Inflammatory macrophage treated with lipopolysaccharide for 1 hour (primary cell): ENCODE measurements around the gene THBS2.

Experiments
- DNase-seq, 2 donors: peaks; one replicate each; pipeline ENCODE4 v3.0.0-alpha.2; 2020 to 2022

THBS2 gene

DNA sequence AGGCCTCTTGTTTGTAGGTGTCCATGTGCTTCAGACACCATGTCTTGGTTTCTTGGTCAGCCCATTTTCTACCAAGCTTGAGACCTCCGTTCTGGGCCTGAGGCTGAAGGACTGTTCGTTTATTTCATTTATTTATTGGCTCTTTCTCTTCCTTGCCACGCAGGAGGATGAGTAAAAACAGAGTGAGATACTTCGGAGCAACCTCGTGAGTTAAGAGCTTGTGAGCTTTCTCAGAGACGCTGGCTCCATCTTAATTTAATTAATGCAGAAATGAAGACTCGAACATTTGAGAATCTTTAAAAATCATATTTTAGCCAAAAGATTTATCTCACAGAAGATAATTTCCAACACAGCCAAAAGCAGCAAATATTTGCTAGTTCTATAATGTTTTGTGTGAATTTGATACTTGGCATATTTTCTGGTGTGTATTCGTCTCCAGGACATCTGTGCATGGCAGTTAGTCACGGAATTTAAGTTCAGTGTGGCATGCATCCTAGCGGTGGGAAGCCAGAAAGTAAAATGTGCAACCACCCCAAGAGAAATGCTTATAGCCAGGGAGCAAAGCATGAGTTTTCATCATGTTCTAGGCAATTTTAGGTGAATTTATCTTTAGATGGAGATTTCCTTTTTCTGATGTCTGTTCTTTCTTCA, 76.0 kb downstream of the THBS2 start:
- no peak for DNase-seq

DNA sequence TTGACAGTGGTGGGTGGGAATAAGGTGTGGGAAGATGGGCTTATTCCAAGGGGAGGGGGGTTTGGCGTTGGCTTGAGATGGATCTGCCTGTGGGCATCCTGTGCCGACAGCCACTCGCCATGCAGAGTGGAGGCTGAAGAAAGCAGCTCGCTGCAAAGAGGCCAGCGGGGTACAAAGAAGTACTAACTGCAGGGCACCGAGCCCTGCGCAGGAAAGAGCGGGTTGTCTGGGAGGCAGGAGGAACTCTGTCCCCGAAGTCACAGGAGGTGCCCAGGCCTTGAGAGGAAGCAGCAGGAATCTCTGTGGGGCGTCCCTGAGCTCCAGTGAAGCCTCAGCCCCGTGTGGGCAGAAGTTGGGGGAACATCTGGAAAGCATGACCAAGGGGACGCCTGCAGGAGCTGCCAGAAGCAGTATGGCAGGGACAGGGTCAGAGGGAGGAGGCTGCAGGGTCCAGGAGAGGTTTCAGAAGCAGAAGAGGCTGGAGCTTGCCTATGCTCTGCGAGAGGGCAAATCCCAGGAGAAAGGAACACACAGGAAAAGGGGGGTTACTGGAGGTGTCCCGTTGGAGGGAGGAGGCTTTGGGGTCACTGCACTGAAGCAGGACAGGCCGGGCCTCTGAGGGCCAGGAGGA, 77.2 kb downstream of the THBS2 start:
- DNase-seq, result no peak

DNA sequence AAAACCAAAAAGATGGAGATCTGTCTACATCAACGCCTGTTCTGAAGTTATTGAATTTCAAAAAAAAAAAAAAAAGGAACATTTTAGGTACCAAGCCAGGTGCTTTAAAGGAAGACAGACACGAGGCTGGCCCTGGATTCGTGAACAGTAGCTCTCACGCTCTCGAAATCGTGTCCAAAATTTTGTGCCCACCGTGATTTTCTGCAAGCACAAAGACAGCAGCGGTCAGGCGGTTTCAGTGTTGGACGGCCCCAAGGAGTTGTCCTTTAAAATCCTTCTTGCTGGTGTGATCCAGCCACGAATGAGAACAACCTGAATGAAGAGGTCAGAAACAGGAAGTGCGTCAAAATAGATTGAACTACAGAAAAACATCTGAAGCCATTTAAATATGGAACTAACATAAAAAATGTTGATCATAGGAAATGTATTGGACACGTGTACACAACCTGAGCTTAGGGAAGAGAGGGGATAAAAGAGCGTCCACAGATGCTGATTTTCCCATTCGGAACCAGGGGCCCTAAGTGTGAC, 78.2 kb downstream of the THBS2 start:
- DNase-seq, result no peak

DNA sequence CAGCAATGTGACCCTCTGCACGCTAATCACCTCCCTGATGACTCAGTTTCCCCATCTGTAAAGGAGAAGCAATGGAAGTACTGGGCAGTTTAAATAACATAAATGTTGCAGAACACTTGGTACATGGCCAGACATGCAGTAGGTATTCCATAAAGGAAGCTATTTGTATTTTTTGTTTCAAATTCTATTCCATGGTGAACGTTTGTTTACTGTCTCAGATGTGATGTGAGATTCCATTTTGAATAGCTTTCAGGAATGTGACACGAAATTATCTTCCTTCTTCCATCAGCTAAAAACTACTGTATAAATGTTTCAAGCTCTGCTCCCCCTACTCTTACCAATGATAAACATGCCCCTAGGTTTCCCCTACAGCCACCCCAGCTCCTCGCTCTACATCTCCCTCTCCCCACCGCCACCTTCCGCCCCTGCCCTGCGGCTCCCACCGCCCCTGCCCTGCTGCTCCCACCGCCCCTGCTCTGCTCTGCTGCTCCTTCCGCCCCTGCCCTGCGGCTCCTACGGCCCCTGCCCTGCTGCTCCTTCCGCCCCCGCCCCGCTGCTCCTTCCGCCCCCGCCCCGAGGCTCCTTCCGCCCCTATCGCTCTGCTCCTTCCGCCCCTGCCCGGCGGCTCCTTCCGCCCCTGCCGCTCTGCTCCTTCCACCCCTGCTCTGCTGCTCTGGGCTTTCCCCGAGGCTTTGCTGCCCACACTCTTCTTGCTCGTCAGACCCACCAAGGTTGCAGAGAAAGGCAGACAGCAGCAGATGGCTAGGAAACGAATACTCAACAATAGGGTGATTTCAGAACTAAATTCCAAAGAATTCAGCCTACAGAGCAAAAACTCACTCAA, 78.9 kb downstream of the THBS2 start:
- no peak for DNase-seq

DNA sequence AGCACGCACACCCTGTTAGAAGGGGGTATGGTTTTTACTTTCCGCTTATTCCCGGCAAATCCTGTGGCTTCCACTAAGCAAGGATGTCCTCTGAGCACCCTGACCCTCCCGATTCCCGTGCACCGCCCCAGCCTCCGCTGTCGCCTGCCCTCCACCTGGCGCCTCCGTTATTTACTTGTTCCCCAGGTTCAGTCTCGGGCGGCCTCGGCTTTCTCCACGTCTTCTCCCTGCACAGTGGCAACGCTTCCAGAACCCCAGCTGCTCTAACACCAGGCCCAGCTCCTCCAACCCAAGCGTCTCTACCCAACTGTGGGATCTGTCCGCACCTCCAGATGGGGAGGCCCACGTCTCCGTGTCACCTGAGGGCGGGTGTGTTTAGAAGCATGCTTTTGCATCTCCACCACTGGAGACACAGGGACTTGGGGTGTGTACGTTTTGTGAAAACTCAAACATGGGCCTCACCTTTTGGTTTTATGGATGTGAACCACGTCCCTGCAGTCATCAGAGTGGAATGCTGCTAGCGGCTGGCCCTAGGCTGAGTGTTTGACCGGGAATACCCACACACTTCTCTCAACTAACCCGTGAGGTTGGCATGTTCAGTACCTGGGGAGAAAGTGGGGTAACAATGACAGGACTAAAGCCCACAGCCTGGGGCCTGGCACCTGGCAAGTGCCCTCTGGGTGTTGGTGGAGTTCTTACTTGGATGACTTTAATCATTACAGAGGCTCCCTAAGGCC, 79.9 kb downstream of the THBS2 start:
- DNase-seq, result no peak

DNA sequence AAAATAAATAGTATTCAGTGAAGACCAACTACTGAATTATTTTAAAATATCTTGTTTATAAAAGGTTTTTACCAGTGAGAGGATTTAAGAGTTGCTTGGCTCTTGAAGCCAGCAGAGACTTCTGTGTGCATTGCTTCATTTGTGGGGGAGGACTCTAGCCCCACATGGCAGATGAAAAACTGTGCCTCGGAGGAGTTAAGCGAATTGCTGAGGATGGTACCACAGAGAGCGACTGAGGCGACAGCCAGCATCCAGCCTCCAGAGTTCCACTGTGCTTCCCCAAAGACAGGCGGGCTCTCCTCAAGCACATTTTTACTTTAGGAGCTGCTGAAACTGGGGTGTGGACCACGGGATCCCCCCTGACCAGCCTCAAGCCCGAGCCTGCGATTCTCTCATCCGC, 80.7 kb downstream of the THBS2 start:
- DNase-seq, result no peak

DNA sequence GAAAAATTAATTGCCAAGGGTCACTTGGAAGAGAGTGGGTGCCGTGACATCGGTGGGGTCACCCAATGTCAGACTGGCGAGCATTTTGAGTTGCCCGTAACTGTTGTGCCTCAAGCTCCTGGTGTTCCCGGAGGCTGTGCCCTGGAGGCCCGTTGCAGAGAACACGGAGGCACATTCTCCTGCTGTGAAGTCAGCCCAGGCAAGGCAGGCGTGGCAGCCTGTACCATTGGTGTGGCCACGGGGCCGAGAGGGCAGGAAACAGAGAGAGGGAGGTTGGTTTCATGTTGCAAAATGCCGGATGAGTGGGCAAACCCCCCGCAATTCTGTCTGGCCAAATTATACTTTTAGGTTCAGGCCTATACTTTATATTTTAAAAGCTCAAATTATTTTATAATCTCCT, 81.2 kb downstream of the THBS2 start:
- DNase-seq, result no peak

DNA sequence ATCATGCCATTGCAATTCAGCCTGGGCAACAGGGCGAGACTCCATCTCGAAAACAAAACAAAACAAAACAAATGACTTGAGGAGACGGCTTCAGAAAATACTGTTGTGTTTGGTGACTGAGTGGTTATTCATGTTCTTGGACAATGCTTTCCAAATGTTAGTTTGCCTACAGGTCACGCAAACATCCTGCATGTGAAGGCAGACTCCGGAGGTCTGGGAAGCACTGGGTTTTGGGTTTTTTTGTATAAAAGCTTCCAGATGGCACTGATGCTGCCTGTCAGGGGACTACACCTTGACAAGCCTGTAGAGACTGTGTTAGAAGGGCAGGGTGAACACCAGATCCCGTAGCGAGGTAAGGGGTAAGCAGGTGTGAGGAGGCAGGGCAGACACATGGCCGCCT, 81.7 kb downstream of the THBS2 start:
- DNase-seq, result no peak

DNA sequence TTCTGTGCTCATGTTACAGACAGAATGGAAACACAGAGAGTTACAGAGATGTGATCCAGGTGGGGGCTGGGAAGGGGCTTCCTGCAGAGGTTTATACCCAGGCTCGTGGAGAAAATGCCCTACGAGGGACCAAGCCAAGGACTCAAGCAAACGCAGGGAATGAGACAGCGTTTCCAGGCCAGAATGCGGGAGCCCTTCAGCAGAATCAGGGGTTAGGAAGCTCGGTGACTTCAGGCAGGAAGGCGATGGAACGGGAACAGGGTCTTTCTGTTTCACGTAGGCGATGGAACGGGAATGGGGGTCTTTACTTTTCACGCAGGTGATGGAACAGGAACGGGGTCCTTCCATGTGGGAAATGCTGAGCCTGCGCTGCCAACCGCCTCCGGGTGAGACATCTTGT, 82.6 kb downstream of the THBS2 start:
- DNase-seq, result no peak

DNA sequence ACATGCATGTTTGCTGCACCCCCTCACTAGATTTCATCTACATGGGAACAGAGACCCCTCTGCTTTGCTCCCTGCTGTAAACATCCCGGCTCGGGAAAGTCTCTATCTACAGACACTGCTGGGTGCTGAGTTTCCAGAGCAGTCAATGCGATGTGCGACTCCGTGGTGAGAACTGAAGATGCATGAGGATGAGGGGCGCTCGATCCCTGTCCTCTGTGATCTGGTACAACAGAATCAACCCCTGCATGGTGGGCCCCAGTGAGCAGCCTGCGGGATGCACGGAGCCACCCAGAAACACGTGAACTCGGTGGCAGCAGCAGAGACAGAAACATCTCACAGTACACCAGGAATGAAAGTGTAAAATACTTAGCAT, 83.1 kb downstream of the THBS2 start:
- no peak for DNase-seq

DNA sequence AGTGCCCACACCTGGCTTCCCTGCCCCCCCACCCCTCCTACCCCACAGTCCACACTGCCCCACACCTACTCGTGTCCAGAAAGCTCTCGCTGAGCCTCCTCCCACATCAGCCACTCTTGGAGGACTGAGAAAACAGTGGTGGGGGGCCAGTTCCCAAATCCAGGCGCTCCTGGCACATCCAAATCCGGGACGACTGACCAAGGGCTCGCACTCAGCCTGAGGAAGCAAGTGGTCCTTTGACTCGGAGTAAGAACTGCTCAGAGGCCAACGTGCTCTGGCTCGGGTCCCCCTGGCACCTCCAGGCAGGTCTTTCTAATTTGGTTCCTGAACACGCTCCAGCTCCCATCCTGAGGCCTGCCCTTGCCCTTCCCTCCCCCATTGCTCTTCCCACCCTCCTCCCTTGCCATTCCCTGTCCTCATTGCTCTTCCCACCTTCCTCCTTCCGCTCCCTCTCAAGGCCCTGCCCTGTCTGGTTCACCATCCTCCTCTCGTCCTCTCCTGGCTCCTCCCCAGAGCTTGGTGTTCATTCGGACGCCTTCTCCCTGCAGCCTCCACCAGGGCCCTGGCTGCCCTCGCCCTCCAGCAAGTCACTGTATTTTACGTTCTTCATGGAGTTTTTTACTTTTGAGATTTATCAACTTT, 83.6 kb downstream of the THBS2 start:
- no peak for DNase-seq

DNA sequence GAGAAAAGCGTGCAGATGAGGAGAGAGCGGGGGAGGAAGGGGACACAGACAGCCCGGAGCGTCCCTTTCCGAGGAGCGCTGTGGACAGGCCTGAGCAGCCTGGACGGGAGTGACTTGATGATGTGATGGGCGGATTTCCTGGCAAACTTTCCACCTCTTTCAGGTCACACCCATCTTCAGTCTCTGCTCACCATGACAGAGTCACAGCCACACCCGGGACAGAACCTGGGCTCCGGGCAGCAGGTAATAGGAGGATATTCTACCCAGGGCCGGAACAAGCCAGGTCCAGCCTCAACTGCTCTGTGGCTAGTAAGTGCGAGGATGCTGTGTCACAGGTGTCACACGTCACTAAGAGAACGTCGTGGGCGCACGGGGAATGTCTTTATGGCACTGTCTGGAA, 84.3 kb downstream of the THBS2 start:
- DNase-seq, result no peak

DNA sequence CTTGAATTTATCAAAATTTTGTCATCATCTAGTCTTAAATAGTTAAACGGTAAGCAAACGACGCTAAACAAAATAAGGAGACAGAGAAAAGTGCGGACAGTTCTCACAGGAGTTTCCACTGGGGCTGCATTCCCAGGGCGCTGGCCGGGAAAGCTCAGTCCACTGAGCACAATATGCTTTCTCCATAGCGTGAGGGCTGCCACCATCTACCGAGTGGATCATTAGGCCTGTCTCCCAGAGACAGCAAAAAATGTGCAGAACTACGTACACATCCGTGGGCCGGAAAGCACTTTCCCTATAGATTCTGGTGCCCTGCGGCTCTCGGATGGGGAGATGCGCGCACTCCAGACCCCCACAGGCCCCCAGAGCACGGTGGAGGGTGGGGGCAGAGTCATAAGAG, 84.9 kb downstream of the THBS2 start:
- no peak for DNase-seq

DNA sequence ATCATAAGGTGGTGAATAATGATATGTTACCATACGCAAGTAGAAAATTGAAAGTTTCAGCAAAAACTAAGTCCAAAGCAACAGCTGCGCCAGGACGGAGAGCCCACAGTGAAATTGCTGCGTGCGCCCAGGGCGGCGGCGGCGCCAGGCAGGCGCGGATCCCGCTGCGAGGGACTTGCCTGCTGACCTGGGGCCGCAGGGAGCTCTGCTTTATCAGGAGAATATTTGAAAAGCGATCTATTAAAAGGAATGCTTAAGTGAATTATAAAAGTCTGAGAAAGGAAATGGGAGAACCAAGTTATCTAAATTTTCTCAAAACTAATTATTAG, 85.4 kb downstream of the THBS2 start:
- DNase-seq, result no peak

DNA sequence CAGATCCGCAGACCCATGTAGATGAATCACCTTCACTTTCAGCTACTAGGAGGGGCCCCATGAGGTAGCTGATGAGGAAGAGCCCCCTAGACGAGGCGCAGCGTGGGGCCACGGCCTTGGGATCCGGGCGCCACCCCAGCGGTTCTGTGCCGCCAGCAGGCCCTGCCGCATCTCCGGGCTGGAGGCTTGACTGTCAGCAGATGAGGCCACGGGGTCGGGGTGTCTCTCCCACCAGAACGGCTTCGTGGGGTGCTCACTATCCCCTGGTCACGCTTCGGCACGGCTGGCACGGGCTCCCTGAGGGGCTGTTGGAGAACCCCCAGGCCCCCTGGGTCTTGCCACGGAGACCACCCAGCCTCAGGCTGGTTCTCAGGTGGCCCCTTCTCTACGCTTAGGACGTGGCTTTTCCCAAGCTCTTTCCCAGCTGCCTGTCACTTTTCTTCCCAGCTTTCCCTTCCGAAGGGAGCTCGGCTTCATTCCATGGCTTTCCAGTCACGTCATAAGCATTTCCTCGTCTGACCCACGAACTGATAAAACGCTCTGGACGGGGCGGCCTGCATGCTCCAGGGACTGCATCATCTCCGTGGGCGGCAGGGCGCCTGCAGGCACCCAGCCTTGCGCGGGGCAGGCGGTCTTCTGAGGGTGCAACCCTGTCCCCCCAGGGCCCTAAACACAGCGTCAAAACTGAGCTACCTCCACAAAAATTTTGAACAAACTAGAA, 85.9 kb downstream of the THBS2 start:
- no peak for DNase-seq

DNA sequence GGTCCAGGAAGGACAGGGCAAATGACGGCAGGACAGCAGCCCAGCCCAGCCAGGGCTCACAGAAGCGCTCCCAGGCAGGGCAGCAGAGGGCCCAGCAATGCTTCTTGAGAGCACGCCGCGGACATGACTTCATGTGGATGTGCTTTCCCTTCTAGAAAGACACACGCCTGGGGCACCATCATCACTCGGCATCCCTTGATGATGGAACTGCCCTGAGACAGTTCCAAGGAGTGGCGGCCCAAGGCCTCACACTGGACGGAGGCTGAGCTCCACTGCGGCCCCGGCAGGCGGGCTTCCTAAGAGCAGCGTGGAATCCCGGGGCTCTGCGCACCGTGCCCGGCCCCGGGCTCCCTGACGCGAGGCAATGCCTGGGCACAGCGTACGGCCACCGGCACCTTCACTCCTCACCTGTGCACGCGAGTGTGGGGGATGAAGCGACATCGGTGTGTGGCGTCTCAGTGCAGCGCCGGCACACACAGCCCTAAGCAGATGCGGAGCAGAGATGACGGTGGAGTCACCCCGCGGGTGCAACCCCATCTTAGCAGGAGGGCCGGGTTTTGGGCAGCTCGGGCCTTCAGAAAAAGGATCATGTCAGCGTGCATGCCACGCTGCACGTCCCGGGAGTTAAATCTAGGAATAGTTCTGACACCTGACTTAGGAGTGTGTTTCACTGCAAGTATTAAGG, 86.6 kb downstream of the THBS2 start:
- DNase-seq, result no peak
